HepG2 (cell line): ENCODE data around the gene RFX6. TPM values are rescaled to one million over a fixed set of nuclear protein-coding genes. Genes with fewer than 3 reads are reported as not detected.

Experiments used
- ATAC-seq: fragments of 200-7000 bp; cut with Tn5 transposase; 3 replicates; pipeline ENCODE4 v1.9.1; 2020; ENCODE audit warnings: mild to moderate bottlenecking, moderate library complexity
- BruUV-seq: library from RNA; stranded (reverse); fragments of 400-500 nt; replicated peaks from 2 replicates; lab custom pipeline; 2021; lab: Mats Ljungman, UMichigan
- CTCF ChIA-PET: fragments of 300-600 bp; formaldehyde crosslinking; extraction: SDS; loops from one replicate; lab custom pipeline; 2021; ENCODE audit warnings: low total read pairs, inconsistent platforms, low intra/inter-chr PET ratio; lab: Yijun Ruan, JAX
- POLR2A ChIA-PET: fragments of 350-600 bp; sonication (Branson Sonifier 250); formaldehyde crosslinking; loops from one replicate; lab custom pipeline; 2020; ENCODE audit warnings: antibody characterized with exemption, inconsistent platforms; lab: Yijun Ruan, JAX
- DNase-seq: peaks from one replicate; pipeline ENCODE4 v3.0.0-alpha.2; 2015; ENCODE audit warnings: low spot score
- FAIRE-seq: peaks from 3 replicates; lab custom pipeline; 2011; peaks lifted over from hg19 to GRCh38; lab: Jason Lieb, UNC
- H2AFZ ChIP-seq: one replicate; pipeline ENCODE4 v1.6.1; 2011; ENCODE audit warnings: low read length, inconsistent platforms
- H3K27ac ChIP-seq: fragments of 300-600 bp; 3 replicates; pipeline ENCODE4 v1.8.0; 2011; ENCODE audit warnings: mixed run types, mild to moderate bottlenecking, mixed read lengths, low read length, inconsistent platforms; ENCODE audit not compliant: insufficient read depth; ENCODE audit errors: extremely low read length
- H3K27me3 ChIP-seq, 2 experiments: fragments of 200-600 bp in 1 of 2; 2 replicates in 1 of 2; 3 replicates in 1 of 2; pipeline versions ENCODE4 v1.6.0 to v1.8.0; 2011; ENCODE audit warnings: low read length in 2 of 2, mild to moderate bottlenecking in 2 of 2, moderate library complexity in 2 of 2, inconsistent platforms in 1 of 2; ENCODE audit not compliant: insufficient read depth in 2 of 2, control insufficient read depth in 1 of 2
- H3K36me3 ChIP-seq, 2 experiments: fragments of 200-600 bp in 1 of 2; replicated peaks in 1 of 2; 2 replicates in 1 of 2; 3 replicates in 1 of 2; pipeline versions ENCODE4 v1.5.1 to v1.8.0; 2011; ENCODE audit warnings: low read length in 2 of 2, inconsistent platforms in 1 of 2; ENCODE audit not compliant: insufficient read depth in 2 of 2, control insufficient read depth in 1 of 2
- H3K4me1 ChIP-seq: 2 replicates; pipeline ENCODE4 v1.5.1; 2012; ENCODE audit warnings: low read length, inconsistent platforms; ENCODE audit not compliant: insufficient read depth
- H3K4me2 ChIP-seq: 2 replicates; pipeline ENCODE4 v1.6.0; 2011; ENCODE audit warnings: low read depth, low read length, inconsistent platforms
- H3K4me3 ChIP-seq, 3 experiments: fragments of 200-600 bp in 1 of 3; sonication (generic), shearing (Covaris generic) in 1 of 3; replicated peaks in 1 of 3; 2 replicates each; pipeline ENCODE4 v1.5.1; 2011 to 2016; ENCODE audit warnings: low read length in 3 of 3, inconsistent platforms in 2 of 3, low read depth in 2 of 3, mild to moderate bottlenecking in 2 of 3, control low read depth in 1 of 3, mixed read lengths in 1 of 3; ENCODE audit not compliant: insufficient read depth in 1 of 3
- H3K79me2 ChIP-seq: one replicate; pipeline ENCODE4 v1.6.1; 2011; ENCODE audit warnings: low read length, inconsistent platforms; ENCODE audit not compliant: insufficient read depth
- H3K9ac ChIP-seq: 2 replicates; pipeline ENCODE4 v1.6.0; 2011; ENCODE audit warnings: mild to moderate bottlenecking, low read depth, low read length, inconsistent platforms; ENCODE audit not compliant: insufficient read depth
- H3K9me3 ChIP-seq: 2 replicates; pipeline ENCODE4 v1.5.1; 2012; ENCODE audit warnings: mild to moderate bottlenecking, low read length
- H4K20me1 ChIP-seq: 2 replicates; pipeline ENCODE4 v1.6.0; 2011; ENCODE audit warnings: inconsistent platforms, mild to moderate bottlenecking, low read length, moderate library complexity; ENCODE audit not compliant: insufficient read depth
- DBP ChIP-seq: sonication (generic); formaldehyde crosslinking; IDR thresholded peaks from 2 replicates; pipeline ENCODE4 v1.4.0; 2020; ENCODE audit warnings: missing genetic modification reagents; ENCODE audit errors: not compliant biosample characterization
- NFATC3 ChIP-seq: sonication (generic); formaldehyde crosslinking; IDR thresholded peaks from 2 replicates; pipeline ENCODE4 v1.5.1; 2020; ENCODE audit warnings: mild to moderate bottlenecking, missing genetic modification reagents
- TBX3 ChIP-seq: fragments of 450-650 bp; IDR thresholded peaks from 2 replicates; pipeline ENCODE4 v1.6.1; 2017; ENCODE audit warnings: antibody characterized with exemption, mild to moderate bottlenecking, inconsistent platforms, borderline replicate concordance
- ZBTB14 ChIP-seq: sonication (generic); formaldehyde crosslinking; IDR thresholded peaks from 2 replicates; pipeline ENCODE4 v1.4.0; 2020; ENCODE audit warnings: missing genetic modification reagents
- ZC3H4 ChIP-seq: sonication (generic); formaldehyde crosslinking; IDR thresholded peaks from 2 replicates; pipeline ENCODE4 v1.4.0; 2020; ENCODE audit warnings: missing genetic modification reagents, borderline replicate concordance
- ZNF550 ChIP-seq: sonication (generic); formaldehyde crosslinking; IDR thresholded peaks from 2 replicates; pipeline ENCODE4 v1.4.0; 2020; ENCODE audit warnings: mild to moderate bottlenecking, missing genetic modification reagents, borderline replicate concordance
- ZNF652 ChIP-seq: IDR thresholded peaks from 2 replicates; pipeline ENCODE4 v1.6.1; 2016; ENCODE audit warnings: low read depth, borderline replicate concordance
- WGBS: methylation state at CpG from one replicate; pipeline ENCODE4 v1.1.6; 2017; ENCODE audit warnings: low lambda C conversion rate; 5-methylcytosine and 5-hydroxymethylcytosine counted together
- in situ Hi-C: cut with HindIII; loops from 2 replicates; pipeline ENCODE4 v1.10.0; 2017; ENCODE audit warnings: low pct_unique_long_range_greater_than_20kb; ENCODE audit not compliant: extremely low pct_ligation_motif_present
- intact Hi-C: fragments of 100-400 bp; cut with micrococcal nuclease; formaldehyde crosslinking; loops from one replicate; pipeline ENCODE4 v1.10.0; 2022; ENCODE audit not compliant: unreplicated experiment
- polyA plus RNA-seq, 8 experiments: library from polyadenylated mRNA; depleted of rRNA in 3 of 8; stranded (reverse) in 7 of 8; unstranded in 1 of 8; fragments of >200 nt; fragmentation: Illumina TruSeq in 4 of 8; extraction: Trizol in 4 of 8; gene quantifications; 2 replicates each; pipeline versions ENCODE4 v1.2.1 to v1.2.3, GENCODE V29; 2011 to 2016; ENCODE audit warnings: low read depth in 4 of 8, missing spikeins in 1 of 8, mixed read lengths in 1 of 8; ENCODE audit not compliant: insufficient read depth in 1 of 8
- total RNA-seq, 5 experiments: library from RNA; depleted of rRNA; stranded (reverse); fragments of >200 nt; fragmentation: Illumina TruSeq; extraction: Trizol; gene quantifications; 2 replicates each; pipeline ENCODE4 v1.2.3, GENCODE V29; 2016; ENCODE audit warnings: low read depth in 1 of 5

The RFX6 gene
- total and polyA plus RNA-seq, 2 of the 13 experiments (the other 11 are each of a cell fraction or from before 2014, with no cell fraction given), result 0.04 TPM; not detected in 1

- ChIA-PET CTCF (no interaction called here), POLR2A (no interaction called here)
- ATAC-seq, result no peak
- no peak overlapping the region for H3K27ac ChIP-seq
- H3K4me2 ChIP-seq, result peak overlapping the region; percentile 68; the same call in 1 of the 2 replicates
- H3K4me3 ChIP-seq, result no peak overlapping the region
- no TSS peak for BruUV-seq
- DNase-seq, result no peak
- no peaks in the 10 kb centered on the region for H4K20me1 ChIP-seq
- no peaks in the 10 kb centered on the region for H3K9me3 ChIP-seq
- intact Hi-C loops, result no loop called here
- no peaks in the 10 kb centered on the region for H3K27me3 ChIP-seq
- H2AFZ ChIP-seq, result peak overlapping the region; percentile 31
- H3K79me2 ChIP-seq, result no peaks in the 10 kb centered on the region
- no peak for TF ChIP-seq ZNF550 (CRISPR knock-in tag)
- no peak for TF ChIP-seq DBP (CRISPR knock-in tag)
- no peak for TF ChIP-seq ZBTB14 (CRISPR knock-in tag)
- TF ChIP-seq NFATC3, result no peak
- TF ChIP-seq ZC3H4, result no peak
- peak; percentile 82 for TF ChIP-seq ZNF652
- no peak for TF ChIP-seq TBX3
- no peak overlapping the region for H3K9ac ChIP-seq
- 26% methylated on average over 7 of the region's 7 CpGs for WGBS
- no peak for FAIRE-seq
- H3K4me1 ChIP-seq, result peaks cover 28% of the 10 kb centered on the region
- in situ Hi-C loops, result loop anchor here (25.0 kb wide), 1 partner anchor 657 kb away; the partner anchor contains the start of gene GOPC
- H3K36me3 ChIP-seq, result no peaks in the 10 kb centered on the region
Observed at GRCh38 chr6:116955773-116956172, 78.7 kb downstream of the RFX6 start.
